ENCODE results near the gene MAP3K9.

Gene MAP3K9

DNA sequence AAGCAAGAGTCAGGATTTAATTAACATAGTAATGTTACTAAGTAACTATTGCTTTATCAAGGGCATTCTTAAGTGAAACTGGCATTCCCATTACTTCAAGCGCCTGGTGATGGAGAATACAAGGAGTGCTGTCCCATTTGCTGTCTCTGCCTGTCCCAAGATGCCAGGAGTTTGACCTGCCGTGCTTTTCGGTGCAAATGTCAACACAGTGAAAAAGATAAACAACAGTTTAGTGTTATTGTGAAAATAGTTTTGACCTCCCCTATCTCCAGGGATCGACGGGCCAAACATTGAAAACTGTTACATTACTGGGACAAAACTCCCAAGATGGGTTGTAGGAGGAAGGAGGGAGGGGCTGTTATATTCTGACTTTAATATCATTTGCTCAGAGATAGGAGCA lies 92.8 kb downstream of the MAP3K9 start:
- H3K4me3 ChIP-seq (ENCODE audit: low read depth in 1 of 2, low read length in 2 of 2), result no peak overlapping the region
- no peaks in the 10 kb centered on the region for H3K27me3 ChIP-seq (ENCODE audit: control insufficient read depth in 1 of 2, insufficient read depth in 2 of 2, low read length in 2 of 2)
- H3K4me1 ChIP-seq (ENCODE audit: control insufficient read depth in 1 of 2, insufficient read depth in 2 of 2, low read length in 2 of 2), result peaks cover 19 to 21% of the 10 kb centered on the region in 2 donors
- no peak overlapping the region for H3K9ac ChIP-seq (ENCODE audit: low read depth in 1 of 2, low read length in 2 of 2)
- no peaks in the 10 kb centered on the region for H3K36me3 ChIP-seq (ENCODE audit: control insufficient read depth in 1 of 2, insufficient read depth in 2 of 2, low read length in 2 of 2)
- H3K27ac ChIP-seq (ENCODE audit: low read depth, low read length), result no peak overlapping the region
- H3K9me3 ChIP-seq (ENCODE audit: control insufficient read depth in 1 of 2, low read length in 2 of 2), result no peaks in the 10 kb centered on the region

DNA sequence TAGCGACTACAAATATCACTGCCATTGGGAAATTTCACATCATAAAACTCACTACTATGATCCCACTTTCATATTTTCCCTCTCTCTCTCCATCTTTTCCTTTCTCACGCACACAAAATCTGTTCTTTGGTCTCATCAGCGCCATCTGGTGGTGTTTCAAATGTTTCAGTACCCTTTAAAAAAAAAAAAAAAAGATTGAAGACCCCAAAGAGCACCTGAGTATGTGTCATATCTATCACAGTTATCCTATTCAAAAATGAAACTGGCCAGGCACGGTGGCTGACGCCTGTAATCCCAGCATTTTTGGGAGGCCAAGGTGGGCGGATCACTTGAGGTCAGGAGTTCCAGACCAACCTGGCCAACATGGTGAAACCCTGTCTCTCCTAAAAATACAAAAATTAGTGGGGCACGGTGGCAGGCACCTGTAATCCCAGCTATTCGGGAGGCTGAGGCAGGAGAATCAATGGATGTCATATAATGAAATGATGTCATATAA lies 95.2 kb downstream of the MAP3K9 start:
- no peaks in the 10 kb centered on the region for H3K27me3 ChIP-seq (ENCODE audit: control insufficient read depth in 1 of 2, insufficient read depth in 2 of 2, low read length in 2 of 2)
- H3K9ac ChIP-seq (ENCODE audit: low read depth in 1 of 2, low read length in 2 of 2), result no peak overlapping the region
- no peaks in the 10 kb centered on the region for H3K36me3 ChIP-seq (ENCODE audit: control insufficient read depth in 1 of 2, insufficient read depth in 2 of 2, low read length in 2 of 2)
- H3K9me3 ChIP-seq (ENCODE audit: control insufficient read depth in 1 of 2, low read length in 2 of 2), result no peaks in the 10 kb centered on the region
- H3K27ac ChIP-seq (ENCODE audit: low read depth, low read length), result no peak overlapping the region
- peaks cover 19 to 21% of the 10 kb centered on the region in 2 donors for H3K4me1 ChIP-seq (ENCODE audit: control insufficient read depth in 1 of 2, insufficient read depth in 2 of 2, low read length in 2 of 2)
- H3K4me3 ChIP-seq (ENCODE audit: low read depth in 1 of 2, low read length in 2 of 2), result no peak overlapping the region

DNA sequence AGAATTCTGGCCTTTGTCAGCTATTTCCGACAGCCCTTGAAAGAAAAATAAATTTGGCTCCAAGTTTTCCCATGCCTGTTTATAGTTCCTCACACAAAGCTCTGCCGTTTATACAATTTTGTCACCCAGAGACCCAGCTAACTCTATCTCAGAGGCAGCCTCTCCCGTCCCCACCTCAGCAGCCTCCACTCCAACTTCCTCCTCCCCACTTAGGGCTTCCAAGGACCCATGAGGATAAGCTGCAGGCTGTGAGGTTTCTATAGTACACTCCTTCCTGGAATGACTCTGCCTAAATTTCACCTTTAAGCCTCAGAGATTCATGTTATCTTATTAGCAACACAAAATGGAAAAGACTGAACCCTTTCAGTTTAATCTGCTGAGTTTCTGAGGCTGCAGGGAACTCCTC lies 95.8 kb downstream of the MAP3K9 start:
- no peak overlapping the region for H3K27ac ChIP-seq (ENCODE audit: low read depth, low read length)
- no peaks in the 10 kb centered on the region for H3K36me3 ChIP-seq (ENCODE audit: control insufficient read depth in 1 of 2, insufficient read depth in 2 of 2, low read length in 2 of 2)
- no peak overlapping the region for H3K4me3 ChIP-seq (ENCODE audit: low read depth in 1 of 2, low read length in 2 of 2)
- no peaks in the 10 kb centered on the region for H3K9me3 ChIP-seq (ENCODE audit: control insufficient read depth in 1 of 2, low read length in 2 of 2)
- H3K4me1 ChIP-seq (ENCODE audit: control insufficient read depth in 1 of 2, insufficient read depth in 2 of 2, low read length in 2 of 2), result peaks cover 13 to 17% of the 10 kb centered on the region in 2 donors
- no peaks in the 10 kb centered on the region for H3K27me3 ChIP-seq (ENCODE audit: control insufficient read depth in 1 of 2, insufficient read depth in 2 of 2, low read length in 2 of 2)
- H3K9ac ChIP-seq (ENCODE audit: low read depth in 1 of 2, low read length in 2 of 2), result no peak overlapping the region

DNA sequence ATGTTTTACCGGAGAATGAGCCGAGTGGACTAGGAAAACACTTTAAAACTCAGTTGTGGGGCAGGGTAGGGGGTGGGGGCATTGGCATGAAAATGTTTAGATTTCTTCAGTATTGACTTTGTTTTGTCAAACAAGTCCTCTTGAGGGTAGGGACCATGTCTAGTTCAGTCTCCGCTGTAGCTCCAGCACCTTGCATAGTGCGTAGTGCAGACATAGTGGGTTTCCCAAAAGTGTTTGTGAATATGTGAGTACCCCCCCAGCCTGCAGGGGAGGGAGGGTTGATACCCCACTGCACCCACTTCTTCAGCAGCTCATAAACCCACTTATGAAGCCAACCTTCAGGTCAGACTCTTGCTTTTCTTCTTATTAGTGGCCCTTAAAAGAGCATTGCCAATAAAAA lies 96.2 kb downstream of the MAP3K9 start:
- Histone ChIP-seq H3K9ac (ENCODE audit: low read depth in 1 of 2, low read length in 2 of 2) (no peak overlapping the region), H3K36me3 (ENCODE audit: control insufficient read depth in 1 of 2, insufficient read depth in 2 of 2, low read length in 2 of 2) (no peaks in the 10 kb centered on the region), H3K9me3 (ENCODE audit: control insufficient read depth in 1 of 2, low read length in 2 of 2) (no peaks in the 10 kb centered on the region), H3K27me3 (ENCODE audit: control insufficient read depth in 1 of 2, insufficient read depth in 2 of 2, low read length in 2 of 2) (no peaks in the 10 kb centered on the region), H3K27ac (ENCODE audit: low read depth, low read length) (no peak overlapping the region), H3K4me3 (ENCODE audit: low read depth in 1 of 2, low read length in 2 of 2) (no peak overlapping the region), H3K4me1 (ENCODE audit: control insufficient read depth in 1 of 2, insufficient read depth in 2 of 2, low read length in 2 of 2) (peaks cover 11 to 12% of the 10 kb centered on the region in 2 donors)

DNA sequence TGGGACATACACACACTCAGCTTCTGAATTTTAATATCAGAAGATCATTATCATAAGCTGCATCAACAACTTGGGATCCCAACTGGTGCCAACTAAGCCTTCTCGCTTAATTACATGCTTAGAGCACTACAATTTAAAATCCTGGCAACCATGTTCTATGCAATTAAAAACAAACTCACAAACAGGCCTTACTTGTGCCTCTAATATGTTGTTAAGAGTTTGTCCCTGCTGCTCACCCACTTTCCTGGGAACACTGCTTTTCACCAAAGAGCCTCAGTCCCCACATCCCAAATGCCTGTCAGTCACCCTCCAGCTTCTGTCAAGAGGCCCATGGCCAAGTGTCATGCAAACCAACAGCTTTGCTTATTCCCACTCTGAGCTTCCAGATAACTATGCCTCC lies 97.9 kb downstream of the MAP3K9 start:
- H3K27ac ChIP-seq (ENCODE audit: low read depth, low read length), result no peak overlapping the region
- H3K27me3 ChIP-seq (ENCODE audit: control insufficient read depth in 1 of 2, insufficient read depth in 2 of 2, low read length in 2 of 2), result no peaks in the 10 kb centered on the region
- no peak overlapping the region for H3K4me3 ChIP-seq (ENCODE audit: low read depth in 1 of 2, low read length in 2 of 2)
- H3K9ac ChIP-seq (ENCODE audit: low read depth in 1 of 2, low read length in 2 of 2), result no peak overlapping the region
- H3K4me1 ChIP-seq (ENCODE audit: control insufficient read depth in 1 of 2, insufficient read depth in 2 of 2, low read length in 2 of 2), result peaks cover 1 to 2% of the 10 kb centered on the region in 2 donors
- H3K9me3 ChIP-seq (ENCODE audit: control insufficient read depth in 1 of 2, low read length in 2 of 2), result no peaks in the 10 kb centered on the region
- no peaks in the 10 kb centered on the region for H3K36me3 ChIP-seq (ENCODE audit: control insufficient read depth in 1 of 2, insufficient read depth in 2 of 2, low read length in 2 of 2)

DNA sequence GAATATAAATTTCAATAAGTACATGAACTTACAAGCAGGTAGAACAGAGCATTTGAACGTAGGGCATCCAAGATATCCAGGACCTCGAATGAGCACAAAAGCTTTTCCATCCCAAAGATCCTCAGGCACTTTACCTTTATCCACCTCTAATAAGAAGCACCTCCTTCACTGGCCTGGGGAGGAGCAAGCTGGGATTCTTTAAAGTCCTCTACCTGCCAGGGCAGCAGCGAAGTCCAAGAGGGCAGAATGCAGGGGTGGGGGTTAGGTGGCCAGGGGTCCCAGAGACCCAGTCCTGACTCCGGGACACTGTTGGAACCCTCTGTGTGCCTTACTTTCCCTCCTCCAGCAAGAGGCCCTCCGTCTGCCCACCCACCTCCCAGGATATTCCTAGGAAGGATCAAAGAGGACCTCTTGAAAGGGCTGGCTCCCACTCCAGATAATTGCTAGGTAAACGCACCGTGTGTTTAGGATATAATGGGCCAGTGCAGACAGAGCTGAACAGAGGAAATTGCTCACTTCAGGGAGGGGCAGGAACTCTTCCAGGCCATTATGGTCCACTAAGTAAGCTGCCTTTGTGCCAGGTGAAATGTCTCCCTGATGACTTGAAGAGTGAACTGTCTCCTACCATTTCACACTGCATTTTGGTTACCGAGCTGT lies 99.5 kb downstream of the MAP3K9 start:
- Histone ChIP-seq H3K9ac (ENCODE audit: low read depth in 1 of 2, low read length in 2 of 2) (no peak overlapping the region), H3K27me3 (ENCODE audit: control insufficient read depth in 1 of 2, insufficient read depth in 2 of 2, low read length in 2 of 2) (peaks cover 0 to 5% of the 10 kb centered on the region in 2 donors), H3K9me3 (ENCODE audit: control insufficient read depth in 1 of 2, low read length in 2 of 2) (no peaks in the 10 kb centered on the region), H3K27ac (ENCODE audit: low read depth, low read length) (no peak overlapping the region), H3K36me3 (ENCODE audit: control insufficient read depth in 1 of 2, insufficient read depth in 2 of 2, low read length in 2 of 2) (no peaks in the 10 kb centered on the region), H3K4me3 (ENCODE audit: low read depth in 1 of 2, low read length in 2 of 2) (no peak overlapping the region), H3K4me1 (ENCODE audit: control insufficient read depth in 1 of 2, insufficient read depth in 2 of 2, low read length in 2 of 2) (no peaks in the 10 kb centered on the region)

DNA sequence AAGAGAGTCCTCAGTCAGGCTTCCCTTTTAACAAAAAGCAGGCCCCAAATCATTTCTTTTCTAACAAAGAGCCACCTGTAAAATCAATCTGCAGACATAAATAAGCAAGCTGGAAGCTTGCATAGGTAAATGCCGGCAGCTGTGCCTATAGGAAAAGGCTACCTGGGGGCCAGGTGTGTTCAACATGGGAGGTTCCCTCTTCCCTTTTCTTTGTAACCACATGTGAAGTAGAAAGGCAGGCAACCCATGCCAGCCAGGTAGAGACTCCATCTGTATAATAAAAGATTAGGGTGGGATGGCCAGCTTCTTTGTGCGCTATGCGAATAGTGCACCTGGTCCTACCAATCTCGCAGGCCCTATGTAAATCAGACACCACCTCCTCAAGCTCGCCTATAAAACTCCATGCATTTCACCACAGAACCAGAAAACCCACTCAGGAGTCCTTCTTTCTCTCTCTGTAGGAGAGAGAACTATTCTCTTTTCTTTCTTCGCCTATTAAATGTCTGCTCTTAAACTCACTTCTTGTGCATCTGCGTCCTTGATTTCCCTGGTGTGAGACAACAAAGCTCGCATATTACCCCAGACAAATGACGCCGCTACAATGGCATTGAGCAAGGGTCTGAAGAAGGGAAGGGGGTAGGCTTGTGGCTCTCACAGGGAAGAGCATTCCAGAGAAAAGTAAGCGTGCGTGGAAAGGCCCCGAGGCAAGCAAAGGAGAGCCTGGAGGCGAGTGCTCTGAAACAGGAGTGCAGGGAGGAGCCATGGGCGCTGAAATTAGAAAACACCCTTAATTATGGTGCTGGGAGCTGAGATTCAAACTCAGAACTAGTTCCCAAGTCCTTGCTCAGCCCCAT lies 100.4 kb downstream of the MAP3K9 start:
- Histone ChIP-seq H3K9ac (ENCODE audit: low read depth in 1 of 2, low read length in 2 of 2) (no peak overlapping the region), H3K4me3 (ENCODE audit: low read depth in 1 of 2, low read length in 2 of 2) (no peak overlapping the region), H3K27me3 (ENCODE audit: control insufficient read depth in 1 of 2, insufficient read depth in 2 of 2, low read length in 2 of 2) (peaks cover 0 to 5% of the 10 kb centered on the region in 2 donors), H3K4me1 (ENCODE audit: control insufficient read depth in 1 of 2, insufficient read depth in 2 of 2, low read length in 2 of 2) (no peaks in the 10 kb centered on the region), H3K27ac (ENCODE audit: low read depth, low read length) (no peak overlapping the region), H3K36me3 (ENCODE audit: control insufficient read depth in 1 of 2, insufficient read depth in 2 of 2, low read length in 2 of 2) (no peaks in the 10 kb centered on the region), H3K9me3 (ENCODE audit: control insufficient read depth in 1 of 2, low read length in 2 of 2) (no peaks in the 10 kb centered on the region)

DNA sequence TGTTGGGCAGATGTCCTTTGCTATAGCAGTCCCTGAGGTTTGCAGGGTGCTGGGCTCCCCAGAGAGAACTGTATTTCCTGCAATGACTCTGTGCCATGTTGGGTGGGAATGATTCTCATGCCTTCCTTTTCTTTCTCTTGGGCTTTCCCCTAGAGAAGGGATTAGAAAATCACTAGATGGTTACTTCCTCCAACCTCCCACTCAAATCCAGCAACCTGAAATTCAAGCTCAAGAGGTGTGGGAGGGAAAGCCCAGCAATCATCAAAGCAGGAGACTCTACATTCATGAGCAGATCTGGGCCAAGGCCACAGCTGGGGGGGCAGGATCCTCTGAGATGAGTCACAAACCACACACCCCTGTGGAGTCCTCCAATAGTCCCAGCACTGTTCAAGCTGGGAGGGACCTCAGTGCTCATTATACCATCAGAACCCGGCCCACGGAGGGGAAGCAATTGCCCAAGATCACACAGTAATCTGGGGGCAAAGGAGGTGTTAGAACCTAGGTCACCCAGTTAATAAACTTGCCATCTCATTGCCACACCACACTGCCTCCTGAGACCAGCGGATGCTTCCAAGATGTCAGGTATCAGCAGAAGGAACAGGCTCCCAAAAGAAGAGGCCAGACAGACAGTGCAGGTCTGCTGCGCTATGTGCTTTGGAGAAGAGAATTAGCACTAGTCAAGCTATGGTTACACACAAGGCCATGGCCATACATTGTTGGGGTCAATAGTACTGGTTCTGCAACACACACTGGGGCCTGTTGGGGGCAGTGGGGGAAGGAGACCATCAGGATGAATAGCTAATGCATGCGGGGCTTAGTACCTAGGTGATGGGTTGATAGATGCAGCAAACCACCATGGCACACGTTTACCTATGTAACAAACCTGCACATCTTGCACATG lies 101.9 kb downstream of the MAP3K9 start:
- Histone ChIP-seq H3K9ac (ENCODE audit: low read depth in 1 of 2, low read length in 2 of 2) (no peak overlapping the region), H3K27me3 (ENCODE audit: control insufficient read depth in 1 of 2, insufficient read depth in 2 of 2, low read length in 2 of 2) (peaks cover 0 to 5% of the 10 kb centered on the region in 2 donors), H3K27ac (ENCODE audit: low read depth, low read length) (no peak overlapping the region), H3K36me3 (ENCODE audit: control insufficient read depth in 1 of 2, insufficient read depth in 2 of 2, low read length in 2 of 2) (no peaks in the 10 kb centered on the region), H3K4me1 (ENCODE audit: control insufficient read depth in 1 of 2, insufficient read depth in 2 of 2, low read length in 2 of 2) (no peaks in the 10 kb centered on the region), H3K9me3 (ENCODE audit: control insufficient read depth in 1 of 2, low read length in 2 of 2) (no peaks in the 10 kb centered on the region), H3K4me3 (ENCODE audit: low read depth in 1 of 2, low read length in 2 of 2) (no peak overlapping the region)

DNA sequence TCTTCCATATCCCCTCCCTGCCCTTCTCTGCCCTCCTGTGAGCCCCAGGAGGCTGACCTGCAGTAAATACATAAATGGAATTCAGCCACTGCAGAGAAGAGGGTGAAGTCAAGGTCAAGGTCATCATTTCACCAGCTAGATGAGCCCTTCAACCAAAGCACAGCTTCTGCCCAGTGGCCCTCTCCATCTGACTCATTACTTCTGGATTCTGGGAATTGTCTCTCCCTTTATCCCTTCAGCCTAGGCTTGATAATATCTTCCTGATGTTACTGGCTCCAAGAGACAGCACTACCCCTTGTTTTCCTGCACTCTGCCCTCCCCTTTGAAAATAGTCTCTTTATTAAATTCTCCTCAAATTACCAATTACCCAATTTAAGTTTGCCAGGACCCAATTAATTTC lies 103.1 kb downstream of the MAP3K9 start:
- no peaks in the 10 kb centered on the region for H3K4me1 ChIP-seq (ENCODE audit: control insufficient read depth in 1 of 2, insufficient read depth in 2 of 2, low read length in 2 of 2)
- H3K4me3 ChIP-seq (ENCODE audit: low read depth in 1 of 2, low read length in 2 of 2), result no peak overlapping the region
- H3K27ac ChIP-seq (ENCODE audit: low read depth, low read length), result no peak overlapping the region
- H3K36me3 ChIP-seq (ENCODE audit: control insufficient read depth in 1 of 2, insufficient read depth in 2 of 2, low read length in 2 of 2), result no peaks in the 10 kb centered on the region
- no peaks in the 10 kb centered on the region for H3K9me3 ChIP-seq (ENCODE audit: control insufficient read depth in 1 of 2, low read length in 2 of 2)
- no peak overlapping the region for H3K9ac ChIP-seq (ENCODE audit: low read depth in 1 of 2, low read length in 2 of 2)
- H3K27me3 ChIP-seq (ENCODE audit: control insufficient read depth in 1 of 2, insufficient read depth in 2 of 2, low read length in 2 of 2), result peaks cover 0 to 5% of the 10 kb centered on the region in 2 donors

All from duodenal mucosa (tissue), 2 donors.